Measurements from ENCODE around the gene C16orf89.
"Not testable (repeated sequence)": the region's sequence is repeated elsewhere in the genome, so short reads cannot be mapped to it uniquely, and the experiment has no call there.

Gene C16orf89

GRCh38 chr16:5065813-5066212, at the start of gene C16orf89:
TSS of gene C16orf89 (minus strand) at chr16:5065956. CDS start at chr16:5065908, 48 bp downstream.
- TF ChIP-seq ZFX (IDR thresholded peaks at IDR 0.05) (no peak), CTCF (conservative IDR thresholded peaks at IDR 0.05) (no peak)
- H3K27ac ChIP-seq = no peak within 1 kb of the TSS

GRCh38 chr16:5110933-5111332, 45.2 kb upstream of the C16orf89 start:
- not testable (repeated sequence) for H3K27ac ChIP-seq

- H3K27ac ChIP-seq = no peak overlapping the region
- TF ChIP-seq ZFX (IDR thresholded peaks at IDR 0.05) (no peak), CTCF (conservative IDR thresholded peaks at IDR 0.05) (no peak)
Observed at GRCh38 chr16:5108505-5109158, 42.9 kb upstream of the C16orf89 start.

- H3K27ac ChIP-seq = not testable (repeated sequence)
Observed at GRCh38 chr16:5105039-5105438, 39.3 kb upstream of the C16orf89 start.

- H3K27ac ChIP-seq = not testable (repeated sequence)
Observed at GRCh38 chr16:5103296-5104032, 37.7 kb upstream of the C16orf89 start.

- peak overlapping the region; percentile 78 for H3K27ac ChIP-seq
Observed at GRCh38 chr16:5099174-5099573, 33.4 kb upstream of the C16orf89 start.

GRCh38 chr16:5098221-5099159, 32.7 kb upstream of the C16orf89 start:
- peak overlapping the region; percentile 78 for H3K27ac ChIP-seq

- peak within 1 kb of the TSS; percentile 78 for H3K27ac ChIP-seq
Observed at GRCh38 chr16:5097470-5098220, 31.9 kb upstream of the C16orf89 start, which contains the start of gene EEF2KMT. TSS of gene EEF2KMT (minus strand) at chr16:5097795. CDS start at chr16:5097739, 56 bp downstream.

- peak overlapping the region; percentile 69 for H3K27ac ChIP-seq
Observed at GRCh38 chr16:5097061-5097469, 31.3 kb upstream of the C16orf89 start.

- H3K27ac ChIP-seq = peak overlapping the region; percentile 69
Observed at GRCh38 chr16:5096437-5097060, 30.8 kb upstream of the C16orf89 start.

- H3K27ac ChIP-seq = not testable (repeated sequence)
Observed at GRCh38 chr16:5095145-5095830, 29.5 kb upstream of the C16orf89 start.

- H3K27ac ChIP-seq = not testable (repeated sequence)
Observed at GRCh38 chr16:5093746-5094145, 28.0 kb upstream of the C16orf89 start.

- not testable (repeated sequence) for H3K27ac ChIP-seq
Observed at GRCh38 chr16:5093081-5093480, 27.3 kb upstream of the C16orf89 start.

- not testable (repeated sequence) for H3K27ac ChIP-seq
Observed at GRCh38 chr16:5090592-5090991, 24.8 kb upstream of the C16orf89 start.

GRCh38 chr16:5089911-5090555, 24.3 kb upstream of the C16orf89 start:
- H3K27ac ChIP-seq = not testable (repeated sequence)

GRCh38 chr16:5088936-5089335, 23.2 kb upstream of the C16orf89 start:
- H3K27ac ChIP-seq = not testable (repeated sequence)
